Adipose tissue (tissue), 3 donors: ENCODE results near the gene TEN1. TPM values are rescaled to one million over a fixed set of nuclear protein-coding genes. Genes with fewer than 3 reads are reported as not detected.
"Not testable (repeated sequence)": the region's sequence is repeated elsewhere in the genome, so short reads cannot be mapped to it uniquely, and the experiment has no call there.

ENCODE experiments used
- H3K27ac ChIP-seq: one replicate; pipeline ENCODE4 v1.5.1; 2013; ENCODE audit warnings: low read depth, low read length
- WGBS, 3 donors: extraction: QIAGEN DNeasy Blood & Tissue Kit; methylation state at CpG; one replicate each; pipeline ENCODE4 v1.1.7; 2013; 5-methylcytosine and 5-hydroxymethylcytosine counted together
- polyA plus RNA-seq, 3 donors: library from polyadenylated mRNA; stranded (reverse); fragments of 200-250 nt; gene quantifications; one replicate each; pipeline ENCODE4 v1.2.3, GENCODE V29; 2013
- donor health status: healthy with polysubstance abuse.
- donor health status: Bipolar disorder and iron deficiency.
- donor health status: healthy.

Gene TEN1
- polyA plus RNA-seq, 3 donors = 25.2 to 42.6 (median 39.5) TPM

DNA sequence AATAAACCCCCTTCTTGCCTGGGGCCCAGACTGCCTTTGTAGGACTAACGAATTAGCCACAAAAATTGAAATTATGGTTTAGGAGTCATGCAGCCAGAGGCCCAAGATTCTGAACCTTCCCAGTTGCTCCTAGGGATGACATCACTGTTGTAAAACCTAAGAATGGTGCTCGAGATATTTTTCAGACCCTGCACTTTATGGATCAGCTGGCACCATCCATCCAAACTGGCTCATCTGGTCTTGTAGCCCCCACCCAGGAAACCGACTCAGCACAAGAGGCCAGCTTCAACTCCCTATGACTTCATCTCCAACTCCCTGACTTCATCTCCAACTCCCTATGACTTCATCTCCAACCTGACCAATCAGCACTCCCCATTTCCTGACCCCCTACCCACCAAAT is 59.0 kb downstream of the TEN1 start:
- no peak overlapping the region for H3K27ac ChIP-seq
- WGBS, 3 donors = 81 to 92% (median 82%) methylated on average over 3 of the region's 3 CpGs

DNA sequence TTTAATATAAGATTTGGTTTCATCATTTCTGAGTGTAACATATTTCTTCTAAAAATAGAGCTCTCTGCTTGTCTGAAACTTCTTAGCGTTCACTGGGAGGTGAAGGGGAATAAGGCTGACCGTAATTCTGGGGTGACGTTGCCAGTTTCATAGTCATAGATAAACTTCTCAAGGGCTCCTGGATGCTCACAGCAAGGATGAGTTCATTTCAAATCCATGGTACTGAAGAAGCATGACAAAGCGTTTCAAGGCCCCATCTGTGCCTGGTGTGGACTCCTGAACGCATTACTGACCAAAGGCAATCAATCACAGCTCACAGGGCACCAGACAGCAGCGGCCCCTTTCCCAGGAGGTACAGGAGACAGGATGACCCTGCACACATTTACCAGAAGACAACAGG is 60.1 kb downstream of the TEN1 start:
- WGBS, 3 donors = 76 to 84% (median 82%) methylated on average over 6 of the region's 6 CpGs
- H3K27ac ChIP-seq = no peak overlapping the region

DNA sequence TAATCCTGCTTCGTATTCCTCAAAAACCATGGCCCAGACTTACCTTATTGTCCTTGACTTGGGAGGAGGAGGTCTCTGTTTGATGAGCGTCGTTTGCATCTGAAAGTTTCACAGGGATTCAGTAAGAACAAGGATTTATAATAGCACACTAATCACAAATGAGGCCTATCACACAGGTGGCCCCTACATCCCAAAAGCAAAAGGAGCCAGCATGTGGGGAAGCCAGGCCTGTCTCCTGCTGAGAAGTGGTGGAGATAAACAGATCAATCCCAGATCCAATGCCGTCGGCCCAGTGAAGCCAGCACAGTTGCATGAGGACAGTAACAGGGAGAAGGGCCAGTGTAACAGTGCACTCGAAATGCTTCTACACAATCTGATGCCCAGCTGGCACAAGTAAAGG is 61.3 kb downstream of the TEN1 start:
- 67 to 85% (median 77%) methylated on average over 6 of the region's 6 CpGs for WGBS, 3 donors

DNA sequence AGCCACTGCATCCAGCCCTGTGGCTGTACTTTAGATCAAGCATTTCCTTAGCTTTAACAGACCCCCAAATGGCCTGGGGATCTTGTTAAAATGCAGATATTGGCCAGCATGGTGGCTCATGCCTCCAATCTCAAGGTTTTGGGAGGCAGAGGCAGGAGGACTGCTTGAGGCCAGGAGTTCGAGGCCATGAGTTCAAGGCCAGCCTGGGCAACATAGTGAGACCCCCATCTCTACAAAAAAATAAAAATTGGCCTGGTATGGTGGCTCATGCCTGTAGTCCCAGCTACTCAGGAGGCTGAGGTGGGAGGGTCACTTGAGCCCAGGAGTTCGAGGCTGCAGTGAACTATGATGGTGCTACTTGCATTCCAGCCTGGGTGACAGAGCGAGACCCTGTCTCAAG is 63.8 kb downstream of the TEN1 start:
- not testable (repeated sequence) for H3K27ac ChIP-seq
- 96 to 100% (median 99%) methylated on average over 3 of the region's 3 CpGs for WGBS, 3 donors

More for the DNA sequence above, 61.3 kb downstream of the TEN1 start:
- no peak overlapping the region for H3K27ac ChIP-seq

DNA sequence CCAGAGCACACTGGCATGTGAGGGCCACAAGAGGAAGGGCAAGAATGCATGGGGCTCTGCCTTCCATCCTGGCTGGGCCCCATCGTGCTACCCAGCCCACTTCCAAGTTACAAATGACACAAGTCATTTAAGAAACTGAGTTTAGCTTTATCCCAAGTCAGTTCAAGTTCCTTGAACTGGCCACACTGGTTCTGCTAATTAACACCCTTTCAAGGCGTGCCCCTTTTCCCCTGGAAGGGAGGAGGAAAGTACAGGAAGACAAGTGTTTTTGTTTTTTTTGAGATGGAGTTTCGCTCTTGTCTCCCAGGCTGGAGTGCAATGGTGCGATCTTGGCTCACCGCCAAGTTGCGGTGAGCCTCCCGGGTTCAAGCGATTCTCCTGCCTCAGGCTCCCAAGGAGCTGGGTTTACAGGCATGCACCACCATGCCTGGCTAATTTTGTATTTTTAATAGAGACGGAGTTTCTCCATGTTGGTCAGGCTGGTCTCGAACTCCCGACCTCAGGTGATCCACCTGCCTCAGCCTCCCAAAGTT is 65.5 kb downstream of the TEN1 start:
- not testable (repeated sequence) for H3K27ac ChIP-seq
- WGBS, 3 donors = 85 to 89% (median 86%) methylated on average over 11 of the region's 11 CpGs

DNA sequence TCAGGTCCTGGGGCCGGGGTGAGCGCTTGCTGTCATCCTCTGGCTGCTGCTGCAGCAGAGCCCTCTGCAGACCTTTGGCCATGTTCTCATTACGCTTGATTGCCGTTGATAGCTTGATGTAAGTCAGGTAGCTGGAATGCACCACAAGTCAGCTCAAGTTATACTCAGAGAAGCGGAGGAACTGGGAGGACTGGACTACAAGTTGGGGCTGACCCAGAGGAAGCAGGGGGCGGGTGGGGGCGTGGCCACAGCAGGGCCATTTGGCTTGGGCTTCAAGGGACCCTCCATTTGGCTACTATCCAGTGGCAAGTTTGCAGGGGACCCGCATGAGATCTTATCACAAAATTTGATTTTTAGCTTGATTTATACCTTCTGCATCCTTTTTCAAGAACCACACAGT is 67.0 kb downstream of the TEN1 start:
- WGBS, 3 donors = 85 to 92% (median 92%) methylated on average over 8 of the region's 8 CpGs
- no peak overlapping the region for H3K27ac ChIP-seq

DNA sequence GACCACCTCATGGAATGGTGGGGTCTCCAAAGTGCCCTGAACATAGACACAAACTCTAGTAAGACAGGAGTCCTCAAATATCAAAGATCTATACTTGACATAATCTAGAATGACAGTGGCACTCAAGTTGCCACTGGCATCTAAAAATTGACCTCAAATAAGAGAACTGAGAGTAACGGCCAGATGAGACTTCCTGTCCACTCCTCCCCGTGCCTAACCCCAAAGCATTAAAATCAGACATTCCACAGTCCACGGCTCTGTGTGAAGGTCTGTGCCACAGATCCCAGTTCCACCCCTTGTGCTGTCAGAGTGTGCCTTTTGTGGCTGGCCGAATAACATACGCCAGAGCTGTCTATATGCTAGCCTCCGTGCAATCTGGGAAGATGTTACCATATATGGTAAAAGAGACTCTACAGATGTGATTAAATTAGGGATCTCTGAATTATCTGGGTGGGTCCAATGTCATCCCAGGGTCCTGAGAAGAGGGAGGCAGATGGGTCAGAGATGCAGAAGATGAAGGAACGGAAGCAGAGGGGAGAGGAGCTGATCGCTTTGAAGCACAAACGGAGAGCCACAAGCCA is 69.1 kb downstream of the TEN1 start:
- 81 to 85% (median 83%) methylated on average over 9 of the region's 9 CpGs for WGBS, 3 donors
- H3K27ac ChIP-seq = no peak overlapping the region

DNA sequence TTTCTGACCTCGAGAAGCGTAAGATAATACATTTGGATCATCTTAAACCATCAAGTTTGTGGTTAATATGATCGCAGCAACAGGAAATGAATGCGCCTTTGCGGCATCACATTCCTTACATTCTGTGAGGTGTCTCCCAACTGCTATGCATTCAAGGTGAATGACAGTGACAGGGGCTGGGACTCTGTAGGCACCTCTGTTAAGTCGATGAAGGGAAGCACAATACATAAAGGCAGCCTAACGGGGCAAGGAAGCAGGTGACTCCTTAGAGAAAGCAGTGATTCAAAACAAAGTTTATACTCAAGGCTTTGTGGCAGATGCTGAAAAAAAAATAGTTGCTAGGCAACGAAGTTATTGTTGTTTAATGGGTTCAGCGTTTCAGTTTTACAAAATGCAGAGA is 69.7 kb downstream of the TEN1 start:
- 80 to 84% (median 82%) methylated on average over 9 of the region's 9 CpGs for WGBS, 3 donors
- H3K27ac ChIP-seq = no peak overlapping the region

DNA sequence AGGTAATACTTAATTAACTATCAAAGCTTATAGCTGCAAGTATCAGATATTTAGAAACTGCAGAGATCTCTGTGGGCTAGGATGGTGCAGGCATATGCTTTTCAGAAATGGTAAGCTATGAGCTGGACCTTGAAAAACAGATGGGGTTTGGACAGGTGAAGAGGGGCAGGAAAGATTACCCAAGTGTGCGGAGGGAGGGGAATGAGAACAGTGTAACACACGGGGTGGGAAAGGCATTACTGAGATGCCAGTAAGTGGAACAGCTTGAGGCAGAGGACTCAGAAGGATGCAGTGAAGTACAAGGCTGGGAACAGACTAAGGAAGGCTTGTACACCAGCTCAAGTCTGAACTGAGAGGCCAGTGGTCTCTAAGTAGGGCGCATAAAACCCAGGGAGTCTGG is 70.2 kb downstream of the TEN1 start:
- WGBS, 3 donors = 81 to 88% (median 83%) methylated on average over 3 of the region's 3 CpGs
- H3K27ac ChIP-seq = no peak overlapping the region

DNA sequence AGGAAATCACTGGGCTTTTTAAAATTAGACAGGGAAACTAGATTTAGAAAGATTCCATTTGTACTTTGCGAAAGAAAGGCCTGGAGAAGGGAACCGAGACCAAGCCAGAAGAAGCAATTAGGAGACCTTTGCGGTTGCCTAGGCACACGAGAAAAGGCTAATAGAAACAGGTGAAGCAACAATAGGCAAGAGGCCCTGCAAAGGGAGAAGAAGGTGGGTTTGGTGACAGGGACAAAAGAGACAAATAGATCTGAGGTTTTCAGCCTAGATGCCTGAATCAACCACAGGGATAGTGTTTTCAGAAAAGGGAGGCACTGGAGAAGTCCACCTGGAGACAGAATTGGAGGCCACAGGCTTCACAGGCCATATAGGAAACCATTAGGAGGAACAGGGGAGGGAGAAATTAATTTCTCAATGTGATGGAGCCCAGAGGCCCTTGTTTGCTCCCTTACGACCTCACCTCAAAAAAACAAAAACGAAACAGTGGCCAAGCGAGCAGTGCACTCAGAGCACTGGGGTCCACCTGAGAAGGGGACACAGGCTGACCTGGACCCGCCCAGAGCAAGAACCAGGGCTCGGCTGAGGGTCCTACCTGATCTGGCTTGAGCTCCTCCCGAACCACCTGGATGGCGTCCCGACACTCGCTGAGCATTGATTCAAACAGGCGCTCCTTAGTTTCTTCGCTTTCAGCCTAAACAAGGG is 70.9 kb downstream of the TEN1 start:
- 92% methylated on average over 15 of the region's 15 CpGs for WGBS, 3 donors
- no peak overlapping the region for H3K27ac ChIP-seq

Other genes starting within 250 kb of the TEN1 start
- 10 to 100 TPM; 28.9 to 32.0 (median 29.0) TPM for gene GALK1, start 214.0 kb upstream of the TEN1 start, polyA plus RNA-seq
- 10 to 100 TPM in 2 of 3 donors, 1 to 10 TPM in 1; 9.7 to 15.0 (median 13.9) TPM for gene UNK, start 194.4 kb upstream of the TEN1 start, polyA plus RNA-seq
- gene UNC13D, start 134.8 kb upstream of the TEN1 start, polyA plus RNA-seq = 10 to 100 TPM in 2 of 3 donors, 1 to 10 TPM in 1; 6.3 to 13.5 (median 10.1) TPM
- gene WBP2, start 123.9 kb upstream of the TEN1 start, polyA plus RNA-seq = 100 to 1,000 TPM in 2 of 3 donors, 10 to 100 TPM in 1; 85.0 to 162 (median 107) TPM
- 10 to 100 TPM; 12.7 to 32.6 (median 28.6) TPM for gene TRIM47, start 100.7 kb upstream of the TEN1 start, polyA plus RNA-seq
- gene TRIM65, start 82.3 kb upstream of the TEN1 start, polyA plus RNA-seq = 10 to 100 TPM; 11.1 to 15.3 (median 11.7) TPM
- 10 to 100 TPM; 43.1 to 74.8 (median 48.1) TPM for gene MRPL38, start 74.4 kb upstream of the TEN1 start, polyA plus RNA-seq
- 1 to 10 TPM; 2.5 to 5.5 (median 3.8) TPM for gene FBF1, start 38.2 kb upstream of the TEN1 start, polyA plus RNA-seq
- gene ACOX1, start 74 bp upstream of the TEN1 start, polyA plus RNA-seq = 10 to 100 TPM; 17.7 to 61.9 (median 19.8) TPM
- 10 to 100 TPM in 2 of 3 donors, 1 to 10 TPM in 1; 5.4 to 13.7 (median 13.0) TPM for gene CDK3, start 21.6 kb downstream of the TEN1 start, polyA plus RNA-seq
- 1 to 10 TPM in 1 of 3 donors, under 1 TPM in 2; 0.34 to 1.2 (median 0.59) TPM for gene EVPL, start 48.1 kb downstream of the TEN1 start, polyA plus RNA-seq
- gene SRP68, start 93.3 kb downstream of the TEN1 start, polyA plus RNA-seq = 10 to 100 TPM; 44.1 to 68.6 (median 49.5) TPM
- gene GALR2, start 95.5 kb downstream of the TEN1 start, polyA plus RNA-seq = under 1 TPM; 0.21 to 0.25 (median 0.22) TPM
- 1 to 10 TPM; 1.3 to 3.2 (median 1.8) TPM for gene ZACN, start 99.9 kb downstream of the TEN1 start, polyA plus RNA-seq
- gene EXOC7, start 124.5 kb downstream of the TEN1 start, polyA plus RNA-seq = 10 to 100 TPM; 30.1 to 54.3 (median 52.2) TPM
- gene FOXJ1, start 162.0 kb downstream of the TEN1 start, polyA plus RNA-seq = under 1 TPM in 2 of 3 donors, not detected in 1; 0.13 to 0.54 TPM